OCI-LY7 (cell line): ENCODE measurements around the gene RAB11FIP4. TPM values are rescaled to one million over a fixed set of nuclear protein-coding genes. Genes with fewer than 3 reads are reported as not detected.

Experiments used
- BruUV-seq: library from RNA; stranded (reverse); fragments of 400-500 nt; replicated peaks from 2 replicates; lab custom pipeline; 2021; lab: Mats Ljungman, UMichigan
- CTCF ChIA-PET: fragments of 300-600 bp; sonication (Branson Sonifier 250); formaldehyde crosslinking; loops from one replicate; lab custom pipeline; 2022; ENCODE audit warnings: antibody characterized with exemption; ENCODE audit not compliant: unreplicated experiment; lab: Charles Lee
- POLR2A ChIA-PET: fragments of 300-600 bp; sonication (Branson Sonifier 250); formaldehyde crosslinking; loops from one replicate; lab custom pipeline; 2022; ENCODE audit warnings: antibody characterized with exemption; lab: Charles Lee
- DNase-seq: peaks from one replicate; pipeline ENCODE4 v3.0.0-alpha.2; 2015; ENCODE audit warnings: low spot score
- H2AFZ ChIP-seq: fragments of 200-600 bp; sonication (generic), shearing (Covaris generic); 2 replicates; pipeline ENCODE4 v1.6.1; 2014; ENCODE audit warnings: mild to moderate bottlenecking, antibody characterized with exemption, low read length, moderate library complexity
- H3K27ac ChIP-seq: fragments of 200-600 bp; sonication (generic); 2 replicates; pipeline ENCODE4 v1.5.1; 2014; ENCODE audit warnings: mixed run types, low read depth, mild to moderate bottlenecking, moderate library complexity, low read length, inconsistent platforms; ENCODE audit not compliant: poor library complexity, severe bottlenecking
- H3K36me3 ChIP-seq: fragments of 200-600 bp; sonication (generic); 2 replicates; pipeline ENCODE4 v1.6.1; 2014; ENCODE audit warnings: mild to moderate bottlenecking, antibody characterized with exemption, low read length, moderate library complexity, mixed read lengths; ENCODE audit not compliant: insufficient read depth
- H3K4me1 ChIP-seq: fragments of 200-600 bp; sonication (generic); 2 replicates; pipeline ENCODE4 v1.5.1; 2014; ENCODE audit warnings: mild to moderate bottlenecking, low read length; ENCODE audit not compliant: insufficient read depth, poor library complexity, severe bottlenecking
- H3K4me2 ChIP-seq: fragments of 200-600 bp; sonication (generic); 2 replicates; pipeline ENCODE4 v1.6.1; 2014; ENCODE audit warnings: mild to moderate bottlenecking, low read length
- H3K4me3 ChIP-seq: fragments of 200-600 bp; sonication (generic); 2 replicates; pipeline ENCODE4 v1.5.1; 2014; ENCODE audit warnings: mild to moderate bottlenecking, low read depth, low read length; ENCODE audit not compliant: poor library complexity, severe bottlenecking
- H3K79me2 ChIP-seq: fragments of 200-600 bp; sonication (generic); 2 replicates; pipeline ENCODE4 v1.6.1; 2016; ENCODE audit warnings: low read depth, mild to moderate bottlenecking, low read length, moderate library complexity, mixed read lengths; ENCODE audit not compliant: insufficient read depth
- H3K9me2 ChIP-seq: fragments of 200-600 bp; sonication (generic); 2 replicates; pipeline ENCODE4 v1.6.1; 2016; ENCODE audit warnings: mild to moderate bottlenecking, low read length, mixed read lengths; ENCODE audit not compliant: insufficient read depth
- H3K9me3 ChIP-seq: fragments of 200-600 bp; sonication (generic); 2 replicates; pipeline ENCODE4 v1.6.1; 2014; ENCODE audit warnings: mild to moderate bottlenecking, mixed run types, low read length, mixed read lengths
- H4K20me1 ChIP-seq: fragments of 200-600 bp; sonication (generic); 2 replicates; pipeline ENCODE4 v1.6.1; 2014; ENCODE audit warnings: mild to moderate bottlenecking, antibody characterized with exemption, low read length, moderate library complexity, mixed read lengths; ENCODE audit not compliant: insufficient read depth
- CTCF ChIP-seq: fragments of 200-600 bp; sonication (generic); conservative IDR thresholded peaks from 2 replicates; pipeline ENCODE4 v1.5.1; 2014; ENCODE audit warnings: mild to moderate bottlenecking, antibody characterized with exemption, low read length, moderate library complexity, mixed read lengths
- EZH2phosphoT487 ChIP-seq: fragments of 200-600 bp; sonication (generic); IDR thresholded peaks from 2 replicates; pipeline ENCODE4 v1.6.1; 2018; ENCODE audit warnings: low read depth, borderline replicate concordance, mild to moderate bottlenecking, mixed run types, antibody characterized with exemption, low read length, moderate library complexity, mixed read lengths
- intact Hi-C: fragments of 100-400 bp; cut with micrococcal nuclease; formaldehyde crosslinking; loops from one replicate; pipeline ENCODE4 v1.10.0; 2022; ENCODE audit not compliant: unreplicated experiment
- total RNA-seq, 2 experiments: library from RNA; depleted of rRNA in 1 of 2; stranded (reverse); fragments of >200 nt in 1 of 2; shearing (Covaris generic) in 1 of 2; gene quantifications; 2 replicates each; pipeline ENCODE4 v1.2.3, GENCODE V29; 2014 to 2022

The RAB11FIP4 gene
- total RNA-seq, 2 experiments from 2014 or later = 5.8 to 15.0 TPM

GRCh38 chr17:31397256-31397939 lies 5.9 kb downstream of the RAB11FIP4 start:
- H3K36me3 ChIP-seq = no peaks in the 10 kb centered on the region
- H3K9me3 ChIP-seq = no peaks in the 10 kb centered on the region
- no peaks in the 10 kb centered on the region for H4K20me1 ChIP-seq
- no peak overlapping the region for H3K4me3 ChIP-seq
- H3K79me2 ChIP-seq = no peaks in the 10 kb centered on the region
- no peak overlapping the region for H3K27ac ChIP-seq
- ChIA-PET CTCF (interaction anchor here (0.6 kb wide), 1 partner anchor 25 kb away, joined by 3 read pairs; no protein-coding TSS in a partner anchor), POLR2A (no interaction called here)
- H3K4me1 ChIP-seq = no peaks in the 10 kb centered on the region
- DNase-seq = no peak
- BruUV-seq = no TSS peak
- H3K4me2 ChIP-seq = no peak overlapping the region
- no peaks in the 10 kb centered on the region for H3K9me2 ChIP-seq
- no peak overlapping the region for H2AFZ ChIP-seq
- no peak for TF ChIP-seq EZH2phosphoT487
- no peak for TF ChIP-seq CTCF
- intact Hi-C loops = no loop called here

GRCh38 chr17:31398381-31399311 lies 7.2 kb downstream of the RAB11FIP4 start:
- ChIA-PET CTCF (interaction anchor here (0.6 kb wide), 1 partner anchor 26 kb away, joined by 3 read pairs; no protein-coding TSS in a partner anchor), POLR2A (no interaction called here)
- no TSS peak for BruUV-seq

More at GRCh38 chr17:31398381-31399311, 7.2 kb downstream of the RAB11FIP4 start:
- H3K9me3 ChIP-seq = no peaks in the 10 kb centered on the region
- no peaks in the 10 kb centered on the region for H3K9me2 ChIP-seq
- no peak overlapping the region for H3K4me3 ChIP-seq
- H3K27ac ChIP-seq = no peak overlapping the region
- H3K4me2 ChIP-seq = no peak overlapping the region
- no peak overlapping the region for H2AFZ ChIP-seq
- no peak for TF ChIP-seq EZH2phosphoT487
- no peak for TF ChIP-seq CTCF
- no peaks in the 10 kb centered on the region for H3K36me3 ChIP-seq
- DNase-seq = no peak
- no peaks in the 10 kb centered on the region for H4K20me1 ChIP-seq
- no peaks in the 10 kb centered on the region for H3K79me2 ChIP-seq
- intact Hi-C loops = no loop called here
- no peaks in the 10 kb centered on the region for H3K4me1 ChIP-seq
